HEK293 (cell line): Measurements from ENCODE around the gene ANTXR2.

Experiments used
- CTCF ChIA-PET: fragments of 350-600 bp; formaldehyde crosslinking; extraction: SDS; loops from one replicate; lab custom pipeline; 2021; ENCODE audit warnings: antibody characterized with exemption; lab: Yijun Ruan, JAX
- POLR2A ChIA-PET: fragments of 300-600 bp; formaldehyde crosslinking; extraction: SDS; loops from one replicate; lab custom pipeline; 2020; ENCODE audit warnings: antibody characterized with exemption, inconsistent platforms; lab: Yijun Ruan, JAX
- H3K27ac ChIP-seq: fragments of 200-500 bp; sonication (Bioruptor generic); 2 replicates; pipeline ENCODE4 v1.5.1; 2014; ENCODE audit warnings: low read depth, low read length, control low read depth, inconsistent platforms; ENCODE audit errors: extremely low read depth
- H3K36me3 ChIP-seq, 2 experiments: fragments of 200-500 bp in 1 of 2; sonication (Bioruptor generic) in 1 of 2; 1 replicate in 1 of 2; 2 replicates in 1 of 2; pipeline ENCODE4 v1.5.1; 2014 to 2017; ENCODE audit warnings: inconsistent platforms in 2 of 2, low read length in 2 of 2; ENCODE audit not compliant: control insufficient read depth in 2 of 2, insufficient read depth in 1 of 2
- H3K4me1 ChIP-seq: fragments of 200-500 bp; sonication (Bioruptor generic); 2 replicates; pipeline ENCODE4 v1.5.1; 2014; ENCODE audit warnings: mild to moderate bottlenecking, low read length, inconsistent platforms; ENCODE audit not compliant: control insufficient read depth, insufficient read depth
- H3K4me3 ChIP-seq: 2 replicates; pipeline ENCODE4 v1.5.1; 2011; ENCODE audit warnings: low read depth, mild to moderate bottlenecking, control low read depth, low read length, moderate library complexity
- H3K9me3 ChIP-seq: fragments of 200-500 bp; sonication (Bioruptor generic); 2 replicates; pipeline ENCODE4 v1.5.1; 2014; ENCODE audit warnings: low read depth, low read length, inconsistent platforms; ENCODE audit not compliant: control insufficient read depth, insufficient read depth
- KLF1 ChIP-seq: fragments of 450-650 bp; formaldehyde crosslinking; IDR thresholded peaks from 2 replicates; pipeline ENCODE4 v1.5.1; 2016; ENCODE audit warnings: missing biosample characterization, missing genetic modification characterization
- PRDM6 ChIP-seq: fragments of 450-650 bp; formaldehyde crosslinking; IDR thresholded peaks from 2 replicates; pipeline ENCODE4 v1.5.1; 2017; ENCODE audit warnings: missing biosample characterization, missing genetic modification characterization
- RBAK ChIP-seq: fragments of 450-650 bp; formaldehyde crosslinking; IDR thresholded peaks from 2 replicates; pipeline ENCODE4 v1.5.1; 2016; ENCODE audit warnings: missing biosample characterization, missing genetic modification characterization
- REPIN1 ChIP-seq: fragments of 450-650 bp; formaldehyde crosslinking; IDR thresholded peaks from 2 replicates; pipeline ENCODE4 v1.5.1; 2017; ENCODE audit warnings: missing biosample characterization, missing genetic modification characterization, low read depth
- SALL2 ChIP-seq: fragments of 450-650 bp; formaldehyde crosslinking; IDR thresholded peaks from 2 replicates; pipeline ENCODE4 v1.5.0; 2017; ENCODE audit warnings: missing biosample characterization, mild to moderate bottlenecking, missing genetic modification characterization, borderline replicate concordance
- SP2 ChIP-seq: fragments of 450-650 bp; formaldehyde crosslinking; IDR thresholded peaks from 2 replicates; pipeline ENCODE4 v1.5.1; 2016; ENCODE audit warnings: missing biosample characterization, missing genetic modification characterization
- ZFP69B ChIP-seq: fragments of 450-650 bp; formaldehyde crosslinking; IDR thresholded peaks from 2 replicates; pipeline ENCODE4 v1.5.1; 2016; ENCODE audit warnings: missing biosample characterization, missing genetic modification characterization
- ZNF2 ChIP-seq: fragments of 450-650 bp; formaldehyde crosslinking; IDR thresholded peaks from 2 replicates; pipeline ENCODE4 v1.5.1; 2016; ENCODE audit warnings: missing biosample characterization, missing genetic modification characterization
- ZNF211 ChIP-seq: fragments of 450-650 bp; formaldehyde crosslinking; IDR thresholded peaks from 2 replicates; pipeline ENCODE4 v1.5.1; 2016; ENCODE audit warnings: low read depth, missing biosample characterization, missing genetic modification characterization
- ZNF280C ChIP-seq: fragments of 450-650 bp; formaldehyde crosslinking; IDR thresholded peaks from 2 replicates; pipeline ENCODE4 v1.5.1; 2016; ENCODE audit warnings: missing biosample characterization, missing genetic modification characterization
- ZNF292 ChIP-seq: fragments of 450-650 bp; formaldehyde crosslinking; IDR thresholded peaks from 2 replicates; pipeline ENCODE4 v1.5.1; 2016; ENCODE audit warnings: low read depth, missing biosample characterization, missing genetic modification characterization, borderline replicate concordance
- ZNF391 ChIP-seq: fragments of 450-650 bp; formaldehyde crosslinking; IDR thresholded peaks from 2 replicates; pipeline ENCODE4 v1.5.1; 2016; ENCODE audit warnings: low read depth, missing biosample characterization, missing genetic modification characterization, borderline replicate concordance
- ZNF394 ChIP-seq: fragments of 450-650 bp; formaldehyde crosslinking; IDR thresholded peaks from 2 replicates; pipeline ENCODE4 v1.5.1; 2016; ENCODE audit warnings: missing biosample characterization, missing genetic modification characterization, mild to moderate bottlenecking, moderate library complexity, borderline replicate concordance
- ZNF510 ChIP-seq: fragments of 450-650 bp; formaldehyde crosslinking; IDR thresholded peaks from 2 replicates; pipeline ENCODE4 v1.5.1; 2018; ENCODE audit warnings: mild to moderate bottlenecking, missing genetic modification characterization, missing biosample characterization; ENCODE audit not compliant: insufficient replicate concordance
- ZNF580 ChIP-seq: fragments of 450-650 bp; formaldehyde crosslinking; IDR thresholded peaks from 2 replicates; pipeline ENCODE4 v1.5.1; 2016; ENCODE audit warnings: missing biosample characterization, missing genetic modification characterization
- ZNF670 ChIP-seq: fragments of 450-650 bp; formaldehyde crosslinking; IDR thresholded peaks from 2 replicates; pipeline ENCODE4 v1.5.1; 2016; ENCODE audit warnings: missing biosample characterization, missing genetic modification characterization, low read depth
- ZNF692 ChIP-seq: fragments of 450-650 bp; formaldehyde crosslinking; IDR thresholded peaks from 2 replicates; pipeline ENCODE4 v1.5.1; 2016; ENCODE audit warnings: missing biosample characterization, missing genetic modification characterization
- ZNF768 ChIP-seq: fragments of 450-650 bp; formaldehyde crosslinking; IDR thresholded peaks from 2 replicates; pipeline ENCODE4 v1.5.1; 2018; ENCODE audit warnings: missing biosample characterization, mild to moderate bottlenecking, missing genetic modification characterization
- TF ChIP-seq, protein P1 (sequence below): sonication (generic); formaldehyde crosslinking; IDR thresholded peaks from 2 replicates; pipeline ENCODE4 v1.8.1; 2022; ENCODE audit warnings: mild to moderate bottlenecking, moderate library complexity, missing genetic modification reagents
- TF ChIP-seq, protein P2 (sequence below): fragments of 450-650 bp; formaldehyde crosslinking; IDR thresholded peaks from 2 replicates; pipeline ENCODE4 v1.5.1; 2016; ENCODE audit warnings: missing biosample characterization, missing genetic modification characterization

The ANTXR2 gene

GRCh38 chr4:79862821-79863220, 210.2 kb downstream of the ANTXR2 start:
- H3K4me1 ChIP-seq, result no peaks in the 10 kb centered on the region
- no peaks in the 10 kb centered on the region for H3K36me3 ChIP-seq
- ChIA-PET POLR2A (no interaction called here), CTCF (no interaction called here)
- no peaks in the 10 kb centered on the region for H3K9me3 ChIP-seq
- no peak overlapping the region for H3K27ac ChIP-seq
- H3K4me3 ChIP-seq, result no peak overlapping the region
- TF ChIP-seq ZNF2 (tag by site-specific recombination), result no peak
- TF ChIP-seq RBAK, result no peak
- TF ChIP-seq ZNF692 (tag by site-specific recombination), result no peak
- TF ChIP-seq ZFP69B (tag by site-specific recombination), result no peak
- no peak for TF ChIP-seq ZNF211 (tag by site-specific recombination)

DNA sequence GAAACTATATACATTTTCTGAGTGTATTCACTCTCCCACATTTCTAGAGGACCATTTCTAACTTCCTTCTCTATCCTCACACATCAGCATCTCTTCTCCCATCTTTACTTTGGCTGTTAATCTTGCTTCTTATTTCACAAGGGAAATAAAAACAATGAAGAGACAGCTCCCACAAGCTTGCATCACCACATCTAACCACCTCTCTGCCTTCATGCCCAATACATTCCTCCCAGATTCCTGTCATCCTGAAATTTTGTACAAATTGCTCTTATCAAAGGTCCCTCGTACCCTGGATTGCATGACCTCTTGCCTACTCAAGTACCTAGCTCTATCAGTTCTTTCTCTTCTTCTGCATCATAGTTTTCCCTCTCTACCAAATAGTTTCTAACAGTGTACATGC, 215.2 kb downstream of the ANTXR2 start:
- CTCF ChIA-PET, result no interaction called here
- POLR2A ChIA-PET, result no interaction called here
- no peaks in the 10 kb centered on the region for H3K36me3 ChIP-seq
- no peaks in the 10 kb centered on the region for H3K4me1 ChIP-seq
- H3K9me3 ChIP-seq, result no peaks in the 10 kb centered on the region
- no peak overlapping the region for H3K4me3 ChIP-seq
- TF ChIP-seq ZNF280C (tag by site-specific recombination) (no peak), ZNF510 (tag by site-specific recombination) (no peak), SP2 (tag by site-specific recombination) (no peak), ZNF391 (tag by site-specific recombination) (no peak), ZNF580 (no peak), KLF1 (tag by site-specific recombination) (no peak)
- H3K27ac ChIP-seq, result no peak overlapping the region

GRCh38 chr4:79856196-79856595, 216.8 kb downstream of the ANTXR2 start:
- ChIA-PET POLR2A (no interaction called here), CTCF (no interaction called here)
- no peaks in the 10 kb centered on the region for H3K36me3 ChIP-seq
- TF ChIP-seq SALL2 (tag by site-specific recombination) (no peak), REPIN1 (tag by site-specific recombination) (no peak), ZNF670 (tag by site-specific recombination) (no peak)
- no peaks in the 10 kb centered on the region for H3K4me1 ChIP-seq
- no peak overlapping the region for H3K4me3 ChIP-seq
- no peak overlapping the region for H3K27ac ChIP-seq
- H3K9me3 ChIP-seq, result no peaks in the 10 kb centered on the region

DNA sequence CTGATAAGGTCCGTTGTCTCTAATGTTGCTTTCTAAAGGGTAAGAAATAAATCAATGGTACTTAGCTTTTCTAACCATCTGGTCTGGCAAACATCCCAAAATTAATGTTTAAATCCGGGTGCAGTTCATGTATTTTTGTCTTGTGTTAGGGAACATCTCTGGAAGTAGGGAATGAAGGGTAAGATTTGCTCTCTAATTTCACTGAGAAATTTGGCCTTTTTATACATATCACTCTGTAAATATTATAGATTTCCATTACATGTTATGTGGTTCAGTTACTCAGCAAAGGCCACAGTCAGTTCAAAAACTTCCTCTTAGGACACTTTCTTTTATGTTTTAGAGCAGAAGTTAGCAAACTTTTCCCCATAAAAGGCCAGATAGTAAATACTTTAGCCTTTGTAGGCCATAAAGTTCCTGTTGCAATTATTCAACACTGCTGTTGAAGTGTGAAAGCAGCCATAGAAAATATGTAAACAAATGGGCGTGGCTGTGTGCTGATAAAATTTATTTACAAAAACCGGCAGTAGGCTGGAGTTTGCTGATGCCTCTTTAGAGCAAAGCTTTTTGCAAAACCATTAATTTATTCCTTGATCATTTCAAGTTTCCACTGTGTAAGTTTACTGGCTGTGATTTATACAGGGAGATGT, 218.1 kb downstream of the ANTXR2 start:
- CTCF ChIA-PET, result no interaction called here
- no peak overlapping the region for H3K27ac ChIP-seq
- TF ChIP-seq ZNF768 (no peak), ZNF394 (tag by site-specific recombination) (no peak), PRDM6 (no peak), ZNF292 (tag by site-specific recombination) (no peak)
- TF ChIP-seq, protein P1, sequence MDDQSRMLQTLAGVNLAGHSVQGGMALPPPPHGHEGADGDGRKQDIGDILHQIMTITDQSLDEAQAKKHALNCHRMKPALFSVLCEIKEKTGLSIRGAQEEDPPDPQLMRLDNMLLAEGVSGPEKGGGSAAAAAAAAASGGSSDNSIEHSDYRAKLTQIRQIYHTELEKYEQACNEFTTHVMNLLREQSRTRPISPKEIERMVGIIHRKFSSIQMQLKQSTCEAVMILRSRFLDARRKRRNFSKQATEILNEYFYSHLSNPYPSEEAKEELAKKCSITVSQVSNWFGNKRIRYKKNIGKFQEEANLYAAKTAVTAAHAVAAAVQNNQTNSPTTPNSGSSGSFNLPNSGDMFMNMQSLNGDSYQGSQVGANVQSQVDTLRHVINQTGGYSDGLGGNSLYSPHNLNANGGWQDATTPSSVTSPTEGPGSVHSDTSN (CRISPR knock-in tag), result no peak
- TF ChIP-seq, protein P2, sequence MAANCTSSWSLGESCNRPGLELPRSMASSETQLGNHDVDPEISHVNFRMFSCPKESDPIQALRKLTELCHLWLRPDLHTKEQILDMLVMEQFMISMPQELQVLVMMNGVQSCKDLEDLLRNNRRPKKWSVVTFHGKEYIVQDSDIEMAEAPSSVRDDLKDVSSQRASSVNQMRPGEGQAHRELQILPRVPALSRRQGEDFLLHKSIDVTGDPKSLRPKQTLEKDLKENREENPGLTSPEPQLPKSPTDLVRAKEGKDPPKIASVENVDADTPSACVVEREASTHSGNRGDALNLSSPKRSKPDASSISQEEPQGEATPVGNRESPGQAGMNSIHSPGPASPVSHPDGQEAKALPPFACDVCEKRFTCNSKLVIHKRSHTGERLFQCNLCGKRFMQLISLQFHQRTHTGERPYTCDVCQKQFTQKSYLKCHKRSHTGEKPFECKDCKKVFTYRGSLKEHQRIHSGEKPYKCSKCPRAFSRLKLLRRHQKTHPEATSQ, result no peak

More for the DNA sequence above, 218.1 kb downstream of the ANTXR2 start:
- H3K4me3 ChIP-seq, result no peak overlapping the region
- POLR2A ChIA-PET, result no interaction called here
- H3K4me1 ChIP-seq, result no peaks in the 10 kb centered on the region
- no peaks in the 10 kb centered on the region for H3K36me3 ChIP-seq
- no peaks in the 10 kb centered on the region for H3K9me3 ChIP-seq
